Embryonic facial prominence (tissue), 1 donor: ENCODE results near the gene CLEC7A.
A peak's percentile ranks its signal among the peaks of the same experiment; 100 is the strongest.

Source experiments
- DNase-seq: peaks from one replicate; pipeline ENCODE4 v3.0.0-alpha.2; 2016; ENCODE audit errors: extremely low spot score

Gene CLEC7A

DNA sequence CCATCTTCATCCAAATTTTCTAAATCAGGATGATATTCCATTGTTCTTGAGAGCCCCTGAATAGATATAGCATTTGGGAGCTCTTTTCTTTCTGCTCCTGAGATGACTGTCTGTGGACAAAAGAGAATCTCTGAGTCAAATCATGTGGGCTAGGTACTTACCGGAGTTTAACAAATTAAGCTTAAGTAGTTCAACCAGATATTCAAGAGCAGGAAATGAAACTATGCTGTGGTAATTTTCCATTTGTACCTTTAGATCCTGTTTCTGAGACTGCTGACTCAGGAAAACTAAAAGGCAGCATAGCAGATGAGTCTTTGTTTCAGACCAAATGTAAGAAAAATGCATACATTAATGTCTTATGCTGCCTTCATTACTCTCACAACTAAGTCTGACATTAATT, at the start of gene CLEC7A:
Gene CLEC7A, minus strand, starts transcription at position 158 of the 400 bp plus-strand sequence. Its CDS starts 117 bp downstream, at position 41.
- no peak for DNase-seq

- DNase-seq, result no peak
Measured at GRCh38 chr12:10179776-10180181, 49.8 kb upstream of the CLEC7A start.

DNA sequence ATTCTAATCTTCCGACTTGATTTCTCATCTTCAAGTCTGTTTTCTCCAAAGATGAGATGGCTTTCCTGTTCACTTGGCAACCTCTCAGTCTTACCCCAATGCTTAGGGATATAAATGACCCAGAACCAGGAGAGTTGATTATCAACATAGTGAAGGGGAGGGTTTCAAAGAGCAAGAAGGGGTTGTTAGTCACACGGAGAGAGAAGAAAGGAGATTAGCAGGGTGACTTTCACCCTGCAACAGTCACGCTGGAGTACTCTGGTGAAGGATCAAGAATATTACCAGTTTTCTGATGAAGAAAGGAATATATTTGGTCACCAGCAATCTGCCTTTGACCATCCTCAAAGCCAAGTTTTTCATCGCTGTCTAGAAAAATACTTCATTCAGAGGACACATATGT, 48.8 kb upstream of the CLEC7A start, which contains the start of gene TMEM52B:
Gene TMEM52B, plus strand, starts transcription at position 212 of the 400 bp plus-strand sequence. CDS start 543 bp downstream, outside the sequence.
- DNase-seq, result no peak

GRCh38 chr12:10175846-10176636, 46.0 kb upstream of the CLEC7A start:
- DNase-seq, result no peak

- DNase-seq, result no peak
Measured at GRCh38 chr12:10174986-10175614, 45.1 kb upstream of the CLEC7A start.

DNA sequence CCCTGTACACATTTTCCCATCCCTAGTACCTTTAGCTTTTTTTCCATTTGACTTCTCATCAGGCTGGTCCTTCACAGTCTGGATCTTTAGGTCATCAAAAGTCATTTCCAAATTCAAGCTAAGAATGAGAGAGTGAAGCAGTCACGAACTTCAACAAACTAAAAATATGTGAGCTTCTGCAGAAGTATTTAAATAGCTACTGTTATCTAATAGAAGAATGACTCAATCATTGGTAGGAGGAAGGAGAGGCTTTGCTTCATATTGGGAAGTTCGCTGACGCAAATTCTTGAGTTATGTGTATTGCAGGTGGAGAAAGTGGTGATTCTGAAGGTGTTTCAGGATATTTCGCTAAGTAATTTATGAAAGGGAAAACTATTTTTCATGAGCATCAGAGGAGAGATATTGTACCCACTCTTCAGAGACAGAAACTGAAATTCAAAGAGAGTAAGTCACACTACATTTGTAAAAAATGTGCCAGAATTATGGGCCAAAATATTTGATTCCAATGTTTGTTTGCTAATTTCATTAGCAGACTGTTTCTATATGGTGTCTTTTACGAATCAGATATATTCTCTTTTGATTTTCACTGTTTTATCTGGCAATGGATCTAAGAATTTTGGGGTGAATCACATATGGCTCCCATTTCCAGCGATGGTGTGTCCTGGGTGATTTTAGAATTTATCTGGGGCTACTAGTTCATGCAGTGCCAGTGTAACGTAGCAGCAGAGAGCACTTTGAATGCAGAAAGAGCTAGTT, 42.2 kb upstream of the CLEC7A start, which contains the start of gene OLR1:
Gene OLR1, minus strand, starts transcription at position 160 of the 756 bp plus-strand sequence. Its CDS starts 55 bp downstream, at position 105.
- no peak for DNase-seq

DNA sequence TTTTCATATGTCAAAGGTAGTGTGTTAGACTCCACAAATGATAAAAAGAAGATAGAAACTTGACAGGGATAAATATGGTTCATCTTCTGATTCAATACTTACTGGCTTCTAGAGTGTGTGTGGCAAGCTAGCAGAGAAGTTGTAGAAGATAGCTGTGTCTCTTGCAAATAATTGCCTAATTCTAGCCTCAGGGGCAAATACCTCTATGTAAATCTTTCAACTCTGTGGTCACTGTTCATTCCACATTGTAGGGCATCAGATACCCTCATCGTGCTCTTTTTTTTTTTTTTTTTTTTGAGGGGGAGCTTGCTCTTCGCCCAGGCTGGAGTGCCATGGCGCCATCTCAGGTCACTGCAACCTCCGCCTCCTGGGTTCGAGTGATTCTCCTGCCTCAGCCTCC, 40.2 kb upstream of the CLEC7A start:
- no peak for DNase-seq

- DNase-seq, result no peak
Measured at GRCh38 chr12:10169104-10169503, 39.1 kb upstream of the CLEC7A start.

- DNase-seq, result no peak
Measured at GRCh38 chr12:10167599-10167998, 37.6 kb upstream of the CLEC7A start.

DNA sequence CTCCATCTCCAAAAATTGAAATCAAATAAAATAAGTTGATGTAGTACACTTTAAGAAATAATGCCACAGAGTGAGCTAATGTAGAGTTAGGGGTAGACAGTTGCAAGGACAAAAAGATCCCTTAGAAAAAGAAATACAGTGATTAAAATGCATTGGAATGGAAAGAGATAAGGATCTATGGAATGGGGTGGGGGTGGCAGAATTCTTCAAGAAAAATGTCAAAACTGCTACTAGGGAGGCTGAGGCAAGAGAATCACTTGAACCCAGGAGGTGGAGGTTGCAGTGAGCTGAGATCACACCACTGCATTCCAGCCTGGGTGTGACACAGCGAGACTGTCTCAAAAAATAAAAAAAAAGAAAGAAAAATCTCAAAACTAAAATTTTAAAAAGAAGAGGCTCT, 35.4 kb upstream of the CLEC7A start:
- no peak for DNase-seq

DNA sequence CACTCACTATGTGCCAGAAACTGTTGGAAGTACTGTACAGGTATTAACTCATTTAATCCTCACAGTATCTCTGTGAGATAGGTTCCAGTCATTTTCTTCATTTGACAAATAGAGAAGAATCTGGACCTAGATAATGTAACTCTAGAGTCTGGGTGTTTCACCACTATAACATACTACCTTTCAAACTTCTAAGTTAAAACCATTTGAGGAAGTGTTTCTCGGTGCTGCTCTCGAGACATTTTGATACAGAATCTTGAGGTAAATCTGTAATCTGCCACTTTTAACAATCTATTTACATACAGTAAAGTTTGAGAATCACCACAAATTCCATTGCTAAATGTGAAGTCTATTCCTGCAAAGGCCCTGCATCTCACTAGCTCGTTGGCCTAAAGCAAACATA, 33.1 kb upstream of the CLEC7A start:
- no peak for DNase-seq

GRCh38 chr12:10160617-10161385, 30.8 kb upstream of the CLEC7A start:
- no peak for DNase-seq

- DNase-seq, result no peak
Measured at GRCh38 chr12:10159280-10159679, 29.3 kb upstream of the CLEC7A start.

DNA sequence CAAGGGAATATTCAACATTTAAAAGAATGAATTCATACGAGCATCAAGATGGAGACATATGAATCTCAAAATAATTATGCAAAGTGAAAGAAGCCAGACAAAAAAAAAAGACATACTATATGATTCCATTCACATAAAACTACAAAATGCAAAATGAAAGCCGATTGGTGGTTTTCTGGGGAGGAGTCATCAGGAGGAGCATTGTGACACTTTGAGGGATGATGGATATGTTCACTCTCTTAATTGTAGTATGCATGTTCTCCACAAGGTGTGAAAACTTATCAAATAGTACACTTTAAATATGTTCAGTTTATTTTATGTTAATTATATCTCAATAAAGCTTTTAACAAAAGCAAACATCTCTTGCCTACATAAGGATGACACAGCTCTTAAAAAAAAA, 28.4 kb upstream of the CLEC7A start:
- no peak for DNase-seq

- no peak for DNase-seq
Measured at GRCh38 chr12:10155966-10156365, 26.0 kb upstream of the CLEC7A start.

- no peak for DNase-seq
Measured at GRCh38 chr12:10154145-10154496, 24.1 kb upstream of the CLEC7A start.

GRCh38 chr12:10153271-10154144, 23.5 kb upstream of the CLEC7A start:
- peak; percentile 63 for DNase-seq

DNA sequence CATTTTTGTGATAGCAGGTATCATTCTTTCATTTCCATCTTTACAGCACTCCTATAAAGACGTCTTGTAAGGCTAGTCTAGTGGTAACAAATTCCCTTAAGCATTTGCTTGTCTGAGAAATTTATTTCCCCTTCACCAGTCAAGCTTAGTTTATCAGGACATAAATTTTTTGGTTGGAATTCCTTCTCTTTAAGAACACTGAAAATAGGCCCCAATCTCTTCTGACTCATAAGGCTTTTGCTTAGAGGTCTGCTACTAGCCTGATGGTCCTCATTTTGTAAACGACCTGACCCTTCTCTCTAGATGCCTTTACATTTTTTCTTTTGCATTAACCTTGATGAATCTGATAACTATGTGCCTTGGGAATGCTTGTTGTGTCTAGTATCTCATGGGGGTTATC, 21.6 kb upstream of the CLEC7A start:
- no peak for DNase-seq

- DNase-seq, result no peak
Measured at GRCh38 chr12:10147714-10148403, 17.9 kb upstream of the CLEC7A start.

- no peak for DNase-seq
Measured at GRCh38 chr12:10142976-10143589, 13.1 kb upstream of the CLEC7A start.
